ENCODE measurements around the gene WNT6.
A peak's percentile ranks its signal among the peaks of the same experiment; 100 is the strongest.

Gene WNT6

DNA sequence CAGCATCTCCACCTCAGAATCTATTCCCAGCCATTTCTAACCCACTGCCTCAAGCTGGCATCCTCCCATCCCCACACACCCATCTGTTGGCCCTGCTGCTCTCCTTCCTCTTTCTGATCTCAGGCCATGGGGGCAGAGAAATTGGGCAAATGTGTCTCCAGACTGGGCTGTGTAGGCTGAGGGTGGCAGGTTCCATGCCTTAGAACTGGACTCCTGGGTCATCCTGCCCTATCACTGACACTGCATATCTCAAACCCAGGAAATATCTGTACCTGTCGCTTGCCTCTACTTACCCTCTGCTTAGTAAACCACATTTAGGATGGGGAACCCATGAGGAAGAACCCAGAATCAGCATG lies 22.8 kb downstream of the WNT6 start:
- peak overlapping the region; percentile 98 for H3K27ac ChIP-seq (ENCODE audit: low read depth, low read length)
- peaks cover 62% of the 10 kb centered on the region for H3F3A ChIP-seq (ENCODE audit: insufficient read depth)
- H3K4me3 ChIP-seq (ENCODE audit: insufficient read depth, low read length, poor library complexity, severe bottlenecking), result peak overlapping the region; percentile 68
- no peaks in the 10 kb centered on the region for H3K9me3 ChIP-seq (ENCODE audit: insufficient read depth, low read length)
- no peaks in the 10 kb centered on the region for H3K36me3 ChIP-seq (ENCODE audit: low read length)
- H3K79me2 ChIP-seq (ENCODE audit: insufficient read depth, low read length), result peaks cover 25% of the 10 kb centered on the region; the same call in 1 of the 2 replicates
- H4K20me1 ChIP-seq (ENCODE audit: low read depth, low read length), result no peaks in the 10 kb centered on the region
- H3K4me2 ChIP-seq (ENCODE audit: low read depth, low read length, poor library complexity, severe bottlenecking), result peak overlapping the region; percentile 82
- no peaks in the 10 kb centered on the region for H3K27me3 ChIP-seq (ENCODE audit: low read length)
- H2AFZ ChIP-seq (ENCODE audit: low read depth, low read length, severe bottlenecking), result no peak overlapping the region
- H3K9ac ChIP-seq (ENCODE audit: low read length), result peak overlapping the region; percentile 92
- no peaks in the 10 kb centered on the region for H3K9me2 ChIP-seq (replicated peaks; ENCODE audit: insufficient read depth, low read length)
- TF ChIP-seq, protein P1, sequence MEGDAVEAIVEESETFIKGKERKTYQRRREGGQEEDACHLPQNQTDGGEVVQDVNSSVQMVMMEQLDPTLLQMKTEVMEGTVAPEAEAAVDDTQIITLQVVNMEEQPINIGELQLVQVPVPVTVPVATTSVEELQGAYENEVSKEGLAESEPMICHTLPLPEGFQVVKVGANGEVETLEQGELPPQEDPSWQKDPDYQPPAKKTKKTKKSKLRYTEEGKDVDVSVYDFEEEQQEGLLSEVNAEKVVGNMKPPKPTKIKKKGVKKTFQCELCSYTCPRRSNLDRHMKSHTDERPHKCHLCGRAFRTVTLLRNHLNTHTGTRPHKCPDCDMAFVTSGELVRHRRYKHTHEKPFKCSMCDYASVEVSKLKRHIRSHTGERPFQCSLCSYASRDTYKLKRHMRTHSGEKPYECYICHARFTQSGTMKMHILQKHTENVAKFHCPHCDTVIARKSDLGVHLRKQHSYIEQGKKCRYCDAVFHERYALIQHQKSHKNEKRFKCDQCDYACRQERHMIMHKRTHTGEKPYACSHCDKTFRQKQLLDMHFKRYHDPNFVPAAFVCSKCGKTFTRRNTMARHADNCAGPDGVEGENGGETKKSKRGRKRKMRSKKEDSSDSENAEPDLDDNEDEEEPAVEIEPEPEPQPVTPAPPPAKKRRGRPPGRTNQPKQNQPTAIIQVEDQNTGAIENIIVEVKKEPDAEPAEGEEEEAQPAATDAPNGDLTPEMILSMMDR (IDR thresholded peaks at IDR 0.05; ENCODE audit: insufficient read depth, low read length, poor library complexity, severe bottlenecking), result no peak
- no peak for TF ChIP-seq EZH2phosphoT487 (conservative IDR thresholded peaks at IDR 0.05; ENCODE audit: low read length)

DNA sequence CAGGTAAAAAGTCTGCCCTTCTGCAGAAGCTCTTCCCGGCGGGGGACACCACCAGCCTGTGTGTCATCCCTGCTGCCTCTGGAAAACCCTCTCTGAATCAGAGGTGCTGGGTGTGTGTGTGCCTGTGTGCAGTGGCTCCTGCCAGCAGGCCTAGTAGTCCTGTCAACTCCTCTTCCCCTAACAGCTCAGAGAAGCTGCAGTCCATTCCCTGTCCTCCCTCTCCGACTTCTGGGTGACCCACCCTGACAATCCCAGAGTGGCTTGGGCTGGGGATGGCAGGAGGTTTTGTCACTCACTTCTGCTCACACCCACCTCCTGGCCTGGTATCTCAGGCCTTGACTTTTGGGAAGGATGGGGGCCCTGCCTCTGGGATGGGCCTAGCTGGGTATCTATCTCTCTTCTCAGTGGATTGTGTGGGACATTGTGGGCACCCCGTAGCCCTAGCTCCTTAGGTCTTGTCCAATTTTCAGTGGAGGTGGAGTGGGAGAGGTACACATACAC lies 23.3 kb downstream of the WNT6 start:
- Histone ChIP-seq H3K36me3 (ENCODE audit: low read length) (no peaks in the 10 kb centered on the region), H3K9me2 (replicated peaks; ENCODE audit: insufficient read depth, low read length) (no peaks in the 10 kb centered on the region), H3K79me2 (ENCODE audit: insufficient read depth, low read length) (peaks cover 26% of the 10 kb centered on the region; the same call in 1 of the 2 replicates), H2AFZ (ENCODE audit: low read depth, low read length, severe bottlenecking) (no peak overlapping the region), H3K27ac (ENCODE audit: low read depth, low read length) (peak overlapping the region; percentile 98), H3K27me3 (ENCODE audit: low read length) (no peaks in the 10 kb centered on the region), H3K9ac (ENCODE audit: low read length) (peak overlapping the region; percentile 92), H3K4me2 (ENCODE audit: low read depth, low read length, poor library complexity, severe bottlenecking) (peak overlapping the region; percentile 82), H3K9me3 (ENCODE audit: insufficient read depth, low read length) (no peaks in the 10 kb centered on the region), H4K20me1 (ENCODE audit: low read depth, low read length) (no peaks in the 10 kb centered on the region), H3F3A (ENCODE audit: insufficient read depth) (peaks cover 67% of the 10 kb centered on the region), H3K4me3 (ENCODE audit: insufficient read depth, low read length, poor library complexity, severe bottlenecking) (peak overlapping the region; percentile 68)
- TF ChIP-seq, protein P1 (IDR thresholded peaks at IDR 0.05; ENCODE audit: insufficient read depth, low read length, poor library complexity, severe bottlenecking), result no peak
- TF ChIP-seq EZH2phosphoT487 (conservative IDR thresholded peaks at IDR 0.05; ENCODE audit: low read length), result no peak

DNA sequence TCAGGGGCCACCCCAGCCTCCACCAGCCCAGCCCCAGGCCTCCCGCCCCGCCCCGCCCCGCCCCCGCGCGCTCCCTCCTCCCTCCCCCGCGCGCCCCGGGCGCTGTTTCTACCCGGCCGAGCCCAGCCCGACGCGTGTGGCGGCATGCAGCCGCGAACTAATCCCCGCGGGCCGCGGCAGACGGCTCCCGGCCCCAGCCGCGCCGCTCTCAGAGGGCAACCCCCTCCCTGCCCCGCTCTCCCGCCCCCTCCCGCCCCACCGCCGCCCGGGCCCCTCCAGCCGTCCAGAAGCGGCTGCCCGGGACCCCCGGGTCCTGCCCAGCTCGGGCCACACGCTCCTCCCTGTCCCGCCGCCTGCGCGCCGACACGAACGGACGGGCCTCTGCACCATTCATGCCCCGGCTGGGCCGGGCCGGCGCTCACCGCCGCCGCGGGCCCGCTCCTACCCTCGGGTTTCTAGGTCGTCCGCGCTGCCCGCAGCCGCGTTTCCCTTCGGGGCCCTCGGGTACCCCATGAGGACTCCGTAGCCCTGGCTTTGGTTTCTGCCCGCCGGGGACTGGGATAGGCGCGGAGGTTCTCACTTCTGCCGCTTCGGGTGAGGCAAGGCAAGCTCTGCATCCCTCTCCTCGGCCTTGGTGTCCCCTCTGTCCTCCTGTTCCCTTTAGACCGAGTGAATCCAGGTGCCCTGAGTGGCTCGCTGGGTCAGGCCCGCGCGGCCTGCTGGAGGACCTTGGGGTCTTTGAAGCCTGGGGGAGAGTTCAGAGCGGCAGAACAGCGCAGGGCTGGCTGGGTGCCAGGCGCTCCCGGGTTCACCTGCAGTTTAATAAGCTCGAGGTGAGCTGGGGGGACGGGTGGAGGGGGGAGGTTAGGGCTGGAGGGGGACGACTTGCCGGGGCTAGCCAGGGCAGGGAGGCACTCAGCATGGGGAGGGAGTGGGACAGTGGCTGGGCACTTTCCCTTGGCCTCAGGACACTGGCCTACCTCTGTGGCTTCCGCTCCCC lies 24.2 kb downstream of the WNT6 start:
- peak overlapping the region; percentile 44 for H2AFZ ChIP-seq (ENCODE audit: low read depth, low read length, severe bottlenecking)
- H3K9ac ChIP-seq (ENCODE audit: low read length), result peak overlapping the region; percentile 92

More for the DNA sequence above, 24.2 kb downstream of the WNT6 start:
- Histone ChIP-seq H3K4me3 (ENCODE audit: insufficient read depth, low read length, poor library complexity, severe bottlenecking) (peak overlapping the region; percentile 68), H3K4me2 (ENCODE audit: low read depth, low read length, poor library complexity, severe bottlenecking) (peak overlapping the region; percentile 91), H3K79me2 (ENCODE audit: insufficient read depth, low read length) (peaks cover 32% of the 10 kb centered on the region; the same call in 1 of the 2 replicates), H3F3A (ENCODE audit: insufficient read depth) (peaks cover 65% of the 10 kb centered on the region), H3K9me2 (replicated peaks; ENCODE audit: insufficient read depth, low read length) (no peaks in the 10 kb centered on the region), H3K27me3 (ENCODE audit: low read length) (no peaks in the 10 kb centered on the region), H3K36me3 (ENCODE audit: low read length) (no peaks in the 10 kb centered on the region), H3K27ac (ENCODE audit: low read depth, low read length) (peak overlapping the region; percentile 98), H4K20me1 (ENCODE audit: low read depth, low read length) (no peaks in the 10 kb centered on the region), H3K9me3 (ENCODE audit: insufficient read depth, low read length) (no peaks in the 10 kb centered on the region)
- TF ChIP-seq, protein P1 (IDR thresholded peaks at IDR 0.05; ENCODE audit: insufficient read depth, low read length, poor library complexity, severe bottlenecking), result no peak
- no peak for TF ChIP-seq EZH2phosphoT487 (conservative IDR thresholded peaks at IDR 0.05; ENCODE audit: low read length)
